Activated CD4-positive, alpha-beta T cell treated with anti-CD3 and anti-CD28 coated beads, Interleukin-2, Interleukin-6, amounts not matched to agents 100 ng/mL and 50 ng/mL, durations not matched to agents 16 hours and 8 hours (primary cell): Measurements from ENCODE around the gene CNTFR.

ENCODE experiments used
- DNase-seq: peaks from one replicate; pipeline ENCODE4 v3.0.0-alpha.2; 2020

Gene CNTFR

DNA sequence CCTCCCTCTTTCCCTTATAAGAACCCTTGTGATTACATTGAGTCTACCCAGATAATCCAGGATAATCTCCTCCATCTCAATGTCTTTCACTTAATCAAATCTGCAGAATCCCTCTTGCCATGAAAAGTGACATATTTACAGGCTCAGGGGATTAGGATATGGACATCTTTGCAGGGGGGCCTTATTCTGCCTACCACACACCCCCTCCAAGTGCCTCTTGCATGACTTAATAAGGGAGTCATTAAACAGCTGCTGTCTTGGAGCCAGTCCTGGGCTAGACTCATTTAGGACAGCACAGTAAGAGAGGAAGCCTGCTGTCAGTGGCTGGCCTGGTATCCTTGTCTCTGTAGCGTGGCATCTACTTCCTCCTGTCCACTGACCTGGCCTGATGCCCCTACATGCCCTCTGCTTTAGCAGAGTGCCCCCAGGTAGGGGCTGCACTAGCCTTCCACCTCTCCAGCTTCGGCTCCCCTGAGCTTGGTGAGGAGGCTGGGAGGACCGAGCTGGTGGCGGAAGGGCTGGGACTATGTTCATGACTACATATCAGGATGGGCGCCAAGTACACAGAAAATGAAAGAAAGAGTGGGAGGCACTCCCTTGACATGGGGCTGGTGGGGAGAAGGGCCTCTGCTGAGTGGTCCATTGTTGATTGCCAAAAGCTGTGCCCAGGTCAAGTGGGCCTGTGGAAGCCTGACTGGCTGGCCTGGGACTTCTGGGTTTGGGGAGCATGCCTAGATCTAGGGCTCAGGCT, 84.0 kb downstream of the CNTFR start:
- DNase-seq = no peak

DNA sequence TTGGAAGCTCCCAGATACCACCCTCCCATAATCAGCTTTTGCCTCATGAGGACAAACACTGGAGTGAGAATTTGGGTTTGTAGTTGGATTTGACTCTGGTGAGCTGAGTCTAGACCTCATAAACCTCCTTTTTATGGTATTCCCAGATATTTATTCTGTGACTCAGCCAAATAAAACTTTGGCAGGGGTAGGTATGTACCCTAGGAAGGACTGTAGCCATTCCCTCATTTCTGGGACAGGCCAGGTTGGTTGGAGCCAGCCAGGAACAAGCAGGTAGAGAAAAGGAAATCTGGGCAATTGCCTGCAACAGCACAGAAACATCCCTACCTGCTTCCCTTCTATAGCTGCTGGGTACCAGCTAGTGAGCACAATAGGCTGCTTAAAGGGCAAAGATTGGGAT, 86.1 kb downstream of the CNTFR start:
- no peak for DNase-seq

GRCh38 chr9:34502891-34503290, 86.6 kb downstream of the CNTFR start:
- no peak for DNase-seq

DNA sequence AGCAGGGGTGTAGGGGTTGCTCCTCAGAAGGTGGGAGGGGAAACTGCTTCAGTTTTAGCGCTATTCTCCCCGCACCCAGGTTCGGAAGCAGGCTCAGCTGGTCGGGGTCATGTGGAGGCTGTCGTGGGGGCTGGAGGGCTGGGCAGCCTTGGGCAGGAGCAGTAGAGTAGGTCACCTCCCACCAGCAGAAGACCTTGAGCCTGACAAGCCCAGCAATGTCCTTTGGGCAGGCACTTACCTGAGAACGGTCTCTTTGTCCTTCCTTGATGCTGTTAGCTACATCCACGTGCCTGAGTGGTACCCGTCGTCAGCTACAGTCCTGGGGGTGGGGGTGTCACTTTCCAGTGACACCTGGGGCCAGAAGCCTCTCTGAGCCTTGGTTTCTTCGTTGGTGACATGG, 87.1 kb downstream of the CNTFR start:
- no peak for DNase-seq

DNA sequence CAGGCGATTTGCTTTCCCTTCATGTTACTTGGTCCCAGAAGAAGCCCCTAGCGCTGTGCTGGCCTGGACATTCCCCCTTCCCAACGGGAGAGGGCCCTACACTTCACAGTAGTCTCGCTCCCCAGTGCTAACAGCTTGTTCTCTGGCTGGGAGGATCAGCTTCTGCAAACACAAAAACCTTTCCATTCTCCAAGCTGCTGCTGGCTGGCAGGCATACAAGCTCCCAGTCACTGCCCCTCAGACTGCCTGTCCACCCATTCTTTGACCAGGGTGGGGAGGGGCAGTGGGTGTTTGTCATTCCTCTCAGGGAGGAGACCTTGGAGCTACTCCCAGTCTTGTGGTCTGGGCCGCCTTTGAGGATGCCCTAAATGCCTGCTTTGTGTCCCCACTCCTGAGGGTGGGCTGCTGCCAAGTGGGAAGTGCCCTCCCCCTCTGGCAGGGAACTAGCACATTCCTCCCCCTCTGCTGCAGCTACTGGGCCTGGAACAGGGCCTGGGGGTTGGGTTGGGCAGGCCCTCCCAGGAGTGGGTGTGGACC, 87.6 kb downstream of the CNTFR start:
- DNase-seq = no peak
